Activated CD4-positive, alpha-beta T cell treated with anti-CD3 and anti-CD28 coated beads, Interleukin-2, amount 50 U/mL, for 1 hour (primary cell): ENCODE measurements around the gene ATP4B.

Source experiments
- DNase-seq: peaks from one replicate; pipeline ENCODE4 v3.0.0-alpha.2; 2020

ATP4B gene

GRCh38 chr13:113657851-113658741, at the start of gene ATP4B:
TSS of gene ATP4B (minus strand) at chr13:113658198. CDS start at chr13:113658144, 54 bp downstream.
- no peak for DNase-seq

GRCh38 chr13:113672002-113672651, 14.1 kb upstream of the ATP4B start:
- DNase-seq = no peak

GRCh38 chr13:113671066-113672001, 13.3 kb upstream of the ATP4B start:
- no peak for DNase-seq

GRCh38 chr13:113670541-113670940, 12.5 kb upstream of the ATP4B start:
- no peak for DNase-seq

GRCh38 chr13:113669755-113670341, 11.8 kb upstream of the ATP4B start:
- no peak for DNase-seq

- no peak for DNase-seq
These were observed 11.3 kb upstream of the ATP4B start for GRCh38 chr13:113669231-113669754.

GRCh38 chr13:113668491-113668971, 10.5 kb upstream of the ATP4B start:
- DNase-seq = no peak

GRCh38 chr13:113667771-113668490, 9.9 kb upstream of the ATP4B start:
- no peak for DNase-seq

GRCh38 chr13:113666951-113667701, 9.1 kb upstream of the ATP4B start, which contains the start of gene GRK1:
TSS of gene GRK1 (plus strand) at chr13:113667219. CDS start at chr13:113667387, 168 bp downstream.
- DNase-seq = no peak

GRCh38 chr13:113666329-113666670, 8.3 kb upstream of the ATP4B start:
- no peak for DNase-seq

- no peak for DNase-seq
These were observed 7.8 kb upstream of the ATP4B start for GRCh38 chr13:113665597-113666328.

GRCh38 chr13:113664751-113665596, 7.0 kb upstream of the ATP4B start:
- no peak for DNase-seq

GRCh38 chr13:113663934-113664333, 5.9 kb upstream of the ATP4B start:
- no peak for DNase-seq

- DNase-seq = no peak
These were observed 3.5 kb upstream of the ATP4B start for GRCh38 chr13:113661509-113661908.

- no peak for DNase-seq
These were observed 2.1 kb upstream of the ATP4B start for GRCh38 chr13:113660066-113660465.

- DNase-seq = no peak
These were observed 1.3 kb upstream of the ATP4B start for GRCh38 chr13:113659337-113659736.

- DNase-seq = no peak
These were observed 838 bp upstream of the ATP4B start for GRCh38 chr13:113658836-113659235.

GRCh38 chr13:113656831-113657671, 947 bp downstream of the ATP4B start:
- no peak for DNase-seq
